ENCODE results near the gene CIB4.

CIB4 gene

DNA sequence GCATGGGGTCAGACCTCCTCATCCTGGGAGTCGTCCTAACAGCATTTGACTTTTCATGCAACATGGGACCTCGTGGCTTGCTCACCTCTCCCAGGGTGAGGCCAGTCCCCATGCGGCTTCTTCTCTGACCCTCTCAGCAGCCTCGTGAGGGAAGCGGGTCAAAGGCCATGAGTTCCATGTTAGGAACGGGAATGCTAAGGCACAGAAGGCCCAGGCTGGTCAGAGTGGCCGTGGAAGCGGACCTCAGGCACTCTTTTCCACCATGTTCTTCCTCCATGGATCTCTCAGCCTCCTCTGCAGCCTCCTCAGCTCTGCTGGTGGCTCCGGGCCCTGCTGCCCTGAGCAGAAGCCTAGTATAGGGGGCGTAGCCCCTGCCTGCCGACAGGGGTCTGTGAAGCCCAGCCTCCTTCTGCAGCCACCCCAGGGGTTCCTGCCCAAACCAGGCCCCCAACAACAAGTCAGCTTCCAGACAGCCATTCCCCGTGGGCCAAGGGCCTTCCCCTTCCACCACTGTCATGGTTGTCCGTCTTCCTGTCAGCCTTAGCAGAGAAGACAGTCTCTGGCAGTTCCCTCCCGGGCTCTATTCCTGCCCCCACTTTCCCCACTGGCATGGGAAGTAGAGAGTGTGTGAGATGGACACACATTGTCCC, 103.2 kb downstream of the CIB4 start:
- no peak for DNase-seq

DNA sequence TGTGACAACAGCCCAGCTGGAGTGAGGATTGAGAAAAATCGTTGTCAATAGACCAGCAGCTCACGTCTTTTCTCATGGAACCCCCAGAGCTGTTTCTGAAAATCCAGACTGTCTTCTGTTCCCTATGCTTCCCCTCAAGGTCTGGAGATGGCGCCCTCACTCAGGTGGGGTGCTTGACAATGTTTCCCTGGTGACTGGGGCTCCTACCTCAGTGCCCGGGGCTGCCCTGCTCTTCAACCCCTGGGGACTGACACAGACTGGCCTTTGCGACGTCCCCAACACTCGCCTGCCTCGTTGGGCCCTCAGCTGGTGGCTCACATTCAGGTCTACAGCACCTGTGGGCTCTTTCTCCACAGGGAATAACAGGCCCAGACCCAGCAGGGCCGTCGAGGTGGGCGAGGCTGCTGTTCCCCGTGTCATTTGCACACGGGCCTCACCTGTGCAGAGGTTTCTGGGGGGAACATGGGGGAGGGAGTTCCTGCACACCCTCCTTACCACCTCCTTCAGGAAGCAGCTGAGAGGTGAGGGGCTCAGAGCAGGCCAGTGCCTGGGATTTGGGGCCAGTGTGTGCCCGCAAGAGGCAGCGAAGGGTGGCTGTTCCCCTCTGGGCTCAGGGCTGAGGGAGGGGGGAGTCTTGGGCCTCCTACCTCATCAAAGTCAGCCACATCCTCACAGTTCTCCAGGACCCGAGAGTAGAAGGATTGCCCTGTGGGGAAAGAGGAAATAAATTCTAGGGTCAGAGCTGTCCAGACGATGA, 103.9 kb downstream of the CIB4 start:
- no peak for DNase-seq

DNA sequence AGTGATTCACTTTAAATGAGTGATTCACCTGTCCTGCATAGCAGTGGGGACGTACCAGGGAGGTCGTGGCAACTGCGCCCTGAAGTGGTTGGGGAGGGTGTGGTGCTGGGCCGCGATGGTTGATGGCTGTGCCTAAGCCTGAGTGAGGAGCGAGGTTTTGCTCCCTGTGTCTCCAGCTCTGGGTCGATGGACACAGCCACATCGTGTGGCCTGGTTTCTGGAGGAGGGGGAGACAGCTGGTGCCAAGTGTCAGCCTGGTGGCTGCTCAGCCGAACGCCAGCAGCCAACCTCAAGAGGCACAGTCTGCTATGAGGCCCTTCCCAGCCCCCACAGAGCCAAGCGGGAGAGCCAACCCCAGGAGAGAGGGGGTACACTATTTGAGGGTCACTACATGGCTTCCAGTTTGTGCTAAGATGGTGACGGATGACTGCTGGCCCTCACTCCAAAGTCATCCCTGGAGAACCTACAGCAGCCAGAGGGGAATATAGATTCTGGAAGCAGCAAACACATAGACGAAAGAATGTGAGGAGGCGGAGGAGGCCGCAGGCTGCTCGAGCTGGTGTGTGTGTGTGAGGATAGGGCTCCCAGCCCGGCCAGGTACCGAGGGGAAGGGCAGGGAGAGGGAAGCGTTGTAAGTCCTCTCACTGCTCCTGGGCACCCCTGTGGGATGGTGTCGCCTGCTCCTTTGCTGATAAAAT, 104.6 kb downstream of the CIB4 start:
- no peak for DNase-seq

DNA sequence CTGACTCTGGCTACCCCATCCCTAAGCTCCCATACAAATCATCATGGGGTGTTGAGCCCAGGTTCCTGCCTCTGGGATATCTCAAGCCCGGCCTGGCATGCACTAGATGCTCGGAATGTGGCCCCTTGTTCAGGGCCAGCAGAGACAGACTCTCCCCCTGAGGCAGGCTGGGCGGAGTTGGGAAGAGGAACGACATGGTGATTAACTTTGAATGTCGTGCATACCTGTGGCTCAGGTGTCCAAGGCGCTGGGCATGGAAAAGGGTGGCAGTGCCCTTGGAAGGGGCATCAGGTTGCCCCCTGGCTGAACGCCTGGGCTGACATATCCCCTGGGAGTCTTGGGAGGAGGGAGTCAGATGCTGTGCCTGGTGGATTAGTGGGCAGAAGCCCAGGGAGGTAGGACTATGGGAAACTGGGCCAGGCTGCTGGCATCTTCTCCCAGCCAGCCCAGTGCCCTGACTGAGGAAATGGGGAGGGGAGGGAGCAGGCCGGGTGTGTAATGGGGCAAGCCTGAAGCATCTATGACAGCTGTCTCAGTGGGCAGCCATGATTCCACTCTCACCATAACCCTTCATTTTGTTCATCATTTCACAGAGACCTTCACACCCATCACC, 105.4 kb downstream of the CIB4 start:
- no peak for DNase-seq

DNA sequence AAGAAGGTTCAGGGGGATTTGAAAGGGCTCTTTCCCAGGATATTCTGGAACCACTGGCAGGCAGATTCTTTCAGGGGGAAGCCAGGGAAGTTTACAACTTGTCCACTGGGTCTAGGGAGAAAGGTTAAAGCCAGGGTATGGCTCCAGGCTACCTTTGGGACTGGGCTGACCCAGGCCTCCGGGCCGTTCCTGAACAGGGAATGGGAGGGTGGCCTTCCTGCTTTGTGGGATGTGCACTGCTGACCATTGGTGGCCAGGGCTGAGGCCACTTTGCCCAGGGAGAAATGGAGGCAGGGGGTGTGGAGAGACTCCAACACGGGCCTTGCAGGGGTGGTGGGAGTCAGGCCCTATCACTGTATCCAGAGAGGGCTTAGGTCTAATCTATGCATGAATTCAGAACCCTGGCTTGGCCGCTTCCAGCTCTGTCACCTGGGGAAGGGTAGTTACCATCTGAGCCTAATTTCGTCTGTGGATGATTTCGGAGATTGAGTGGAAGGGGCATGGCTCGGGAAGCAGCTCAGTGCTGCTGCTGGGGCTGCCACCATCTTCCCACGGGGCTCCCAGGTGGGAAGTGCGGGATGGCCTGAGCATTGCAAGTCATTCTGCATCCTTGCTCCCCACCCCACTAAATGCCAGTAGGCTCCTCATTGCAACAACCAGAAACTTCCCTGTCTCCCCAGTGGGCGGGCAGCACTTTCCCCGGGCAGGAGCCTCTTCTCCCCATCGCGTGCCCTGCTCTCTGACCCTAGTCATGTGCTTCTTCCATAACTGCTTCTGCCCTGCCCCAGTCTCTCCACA, 106.1 kb downstream of the CIB4 start:
- DNase-seq: no peak

DNA sequence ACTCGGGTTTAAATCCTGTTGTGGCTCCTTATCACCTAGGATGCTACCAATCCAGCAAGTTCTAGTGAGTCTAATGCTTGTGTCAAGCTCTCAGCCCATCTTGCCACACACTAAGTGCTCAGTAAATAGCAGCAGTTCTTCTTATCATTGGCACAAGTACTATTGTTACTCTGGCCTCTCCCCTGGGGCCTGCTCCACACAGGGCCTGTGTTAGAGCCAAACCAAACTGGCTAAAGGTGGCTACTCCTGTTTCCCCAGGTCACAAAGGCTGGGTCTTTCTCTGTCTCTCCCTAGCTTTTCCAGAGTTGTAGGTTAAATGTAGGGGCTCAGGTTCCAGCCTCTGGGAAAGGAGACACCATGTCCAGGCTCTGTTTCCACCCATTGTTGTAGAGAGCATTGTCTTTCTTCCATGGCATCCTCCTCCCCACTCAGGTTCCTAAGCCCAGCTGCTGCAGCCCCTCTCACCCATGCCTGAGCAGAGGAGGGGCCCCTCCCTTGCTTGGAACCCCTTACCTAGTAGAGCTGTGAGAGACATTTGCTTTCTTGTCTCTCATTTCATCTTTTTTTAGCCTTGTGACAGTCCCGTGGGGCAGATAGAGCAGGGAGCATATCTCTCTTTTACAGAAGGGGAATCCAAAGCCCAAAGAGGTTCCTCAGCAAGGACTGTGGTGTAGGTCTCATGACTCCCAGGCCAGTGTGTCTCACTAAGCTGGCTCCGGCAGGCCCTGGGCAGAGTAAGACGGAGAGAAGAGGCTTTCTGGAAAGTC, 106.9 kb downstream of the CIB4 start:
- no peak for DNase-seq

DNA sequence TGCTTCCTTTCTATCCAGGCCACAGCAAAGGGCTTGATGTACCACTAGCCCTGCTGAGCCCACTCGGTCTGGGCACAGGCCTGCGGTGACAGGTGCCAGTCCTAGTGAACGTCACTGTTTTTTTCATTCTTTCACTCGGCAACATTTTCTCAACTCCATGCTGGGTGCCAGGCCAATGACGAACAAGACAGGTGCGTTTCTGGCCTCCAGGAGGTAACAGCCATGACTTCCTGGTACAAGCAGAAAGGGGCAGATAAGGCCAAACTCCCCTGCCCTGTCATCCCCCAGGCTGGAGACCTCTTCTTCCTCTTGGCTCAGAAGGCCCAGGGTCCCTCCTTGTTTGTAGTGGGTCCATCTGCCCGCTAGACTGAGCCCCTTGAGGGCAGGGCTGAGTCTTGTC, 107.5 kb downstream of the CIB4 start:
- DNase-seq: no peak

DNA sequence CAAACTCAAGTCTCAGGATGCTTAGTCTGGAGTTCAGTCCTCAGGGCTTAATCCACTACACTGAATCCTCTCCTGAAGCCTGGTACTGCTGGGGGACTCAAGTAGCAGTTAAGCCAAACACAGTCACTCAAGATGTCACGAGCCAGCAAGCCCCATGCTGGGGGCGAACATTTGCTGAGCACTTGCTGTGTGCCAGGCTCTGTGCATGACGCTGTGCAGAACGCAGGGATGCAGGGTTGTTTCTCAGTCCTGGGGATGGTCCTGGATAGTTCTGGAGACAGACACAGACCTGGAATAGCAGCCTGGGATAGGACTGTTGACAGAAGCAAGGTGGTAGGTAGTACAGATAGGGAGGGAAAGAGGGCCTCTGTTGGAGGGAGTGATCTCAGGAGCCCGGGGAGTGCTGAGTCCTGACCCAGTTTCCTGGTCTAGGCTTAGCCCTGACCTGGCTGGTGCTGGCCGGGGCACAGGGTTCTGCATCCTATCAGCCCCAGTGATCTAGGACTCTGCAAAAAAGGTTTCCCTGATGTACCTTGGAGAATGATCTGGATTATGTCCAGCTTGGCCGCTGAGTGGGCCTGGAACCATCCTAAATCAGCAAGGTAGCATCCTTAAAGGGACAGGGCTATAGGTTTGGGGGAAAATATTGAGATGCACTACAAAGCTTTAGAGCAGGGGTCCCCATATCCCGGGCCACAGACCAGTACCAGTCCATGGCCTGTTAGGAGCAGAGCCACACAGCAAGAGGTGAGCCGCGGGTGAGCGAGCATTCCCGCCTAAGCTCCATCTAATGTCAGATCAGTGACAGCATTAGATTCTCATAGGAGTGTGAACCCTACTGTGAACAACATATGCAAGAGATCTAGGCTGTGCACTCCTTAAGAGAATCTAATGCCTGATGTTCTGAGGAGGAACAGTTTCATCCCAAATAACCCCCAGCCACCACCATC, 108.6 kb downstream of the CIB4 start:
- DNase-seq: no peak

All from NK-92 treated with Interleukin-12 subunit alpha and Interleukin-12 subunit beta, amount 100 ng/mL, for 24 hours (cell line).